GM18858 (cell line): Measurements from ENCODE around the gene FGGY.

Source experiments
- ATAC-seq: cut with Tn5 transposase; IDR thresholded peaks from one replicate; pipeline ENCODE4 v1.9.1; 2021; ENCODE audit not compliant: unreplicated experiment

The FGGY gene

GRCh38 chr1:59671066-59671952 lies 374.4 kb downstream of the FGGY start:
- ATAC-seq = no peak

GRCh38 chr1:59671953-59672305 lies 375.0 kb downstream of the FGGY start:
- ATAC-seq = no peak

DNA sequence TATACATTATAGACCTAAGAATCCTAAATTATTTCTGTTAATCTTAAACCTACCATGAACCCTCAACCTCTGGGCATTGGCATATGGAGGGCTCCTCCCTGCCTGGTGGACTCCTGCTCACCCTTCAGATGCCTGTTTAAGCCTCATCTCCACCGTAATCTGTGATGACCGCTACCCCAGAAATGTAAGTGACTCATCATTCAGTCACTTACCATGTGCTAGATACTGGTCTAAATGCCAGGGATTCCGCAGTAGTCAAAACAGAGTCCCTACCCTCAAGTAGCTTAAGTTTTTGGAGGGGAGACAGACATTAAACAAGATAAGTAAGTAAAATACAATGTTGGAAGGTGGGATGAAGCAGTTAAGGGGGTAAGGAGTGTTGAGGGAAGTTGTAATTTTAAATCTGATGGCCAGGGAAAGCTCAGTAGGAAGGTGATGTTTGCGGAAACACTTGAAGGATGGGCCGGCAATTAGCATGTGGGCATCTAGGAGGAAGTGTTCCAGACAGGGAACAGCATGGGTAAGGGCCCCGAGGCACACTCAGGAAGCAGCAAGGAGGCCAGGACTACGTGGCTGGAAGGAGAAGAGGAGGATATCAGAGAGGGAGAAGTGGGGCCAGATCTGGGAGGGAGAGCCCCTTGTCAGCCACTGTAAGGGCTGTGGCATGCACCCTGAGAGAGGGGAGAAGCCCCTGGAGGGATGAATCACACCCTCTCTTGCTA lies 376.1 kb downstream of the FGGY start:
- ATAC-seq = no peak

DNA sequence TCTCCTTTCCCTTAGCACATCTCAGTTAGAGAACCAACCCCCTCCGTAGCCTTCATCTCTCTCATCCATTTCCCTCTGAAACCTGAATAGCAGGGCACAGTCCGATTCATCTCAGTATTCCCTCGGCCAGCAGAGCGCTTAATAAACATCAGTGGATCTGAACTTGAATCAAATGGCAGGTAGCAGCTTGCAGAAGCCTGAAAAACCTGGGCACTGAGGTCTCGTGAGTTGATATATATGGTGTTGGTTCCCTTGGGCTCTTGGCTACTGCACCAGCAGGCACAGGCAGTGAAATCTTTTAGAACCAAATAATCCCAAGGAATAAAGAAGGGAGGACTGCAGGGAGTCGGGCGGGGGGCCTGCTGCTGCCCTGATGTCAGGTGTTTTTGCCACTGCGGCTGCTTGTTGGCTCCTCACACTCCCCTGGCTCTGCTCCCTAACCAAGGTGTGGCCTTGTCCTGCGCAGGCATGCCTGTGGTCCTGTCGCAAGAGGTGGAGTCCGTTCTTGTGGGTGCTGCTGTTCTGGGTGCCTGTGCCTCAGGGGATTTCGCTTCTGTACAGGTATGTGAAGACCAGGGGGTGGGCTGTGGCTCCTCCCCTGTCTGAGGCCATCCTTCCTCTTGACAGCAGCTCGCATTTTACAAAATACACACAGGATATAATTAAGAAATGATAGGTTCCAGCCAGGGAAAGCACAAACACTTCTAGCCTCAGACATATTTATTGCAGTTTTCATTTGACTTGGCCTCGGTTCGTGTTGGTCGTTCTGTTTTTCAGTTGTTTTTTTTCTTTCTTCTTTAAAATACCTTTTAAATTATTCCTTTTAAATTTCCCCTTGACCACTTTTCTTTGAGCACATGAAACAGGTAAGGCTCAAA lies 376.9 kb downstream of the FGGY start:
- no peak for ATAC-seq

GRCh38 chr1:59674595-59674994 lies 377.7 kb downstream of the FGGY start:
- no peak for ATAC-seq

- no peak for ATAC-seq
These were observed 379.0 kb downstream of the FGGY start for GRCh38 chr1:59675936-59676335.

DNA sequence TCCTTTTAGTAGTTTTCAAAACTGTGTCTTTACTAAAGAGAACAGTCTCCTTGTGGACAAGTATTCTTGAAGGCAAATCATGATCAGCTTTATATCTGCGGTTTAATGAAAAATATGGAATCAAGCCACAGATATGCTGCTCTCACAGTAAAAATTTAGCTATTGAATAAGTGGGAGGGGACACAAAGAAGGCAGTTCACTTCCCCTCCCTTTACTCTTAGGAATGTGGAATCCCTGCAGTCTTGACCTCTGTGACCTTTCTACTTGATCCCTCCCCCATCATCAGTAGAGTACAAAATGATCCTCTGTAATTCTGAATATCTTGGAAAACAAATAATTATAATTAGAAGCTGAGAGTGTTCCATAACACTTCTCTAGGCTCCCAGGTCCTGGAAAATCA lies 381.1 kb downstream of the FGGY start:
- ATAC-seq = no peak

DNA sequence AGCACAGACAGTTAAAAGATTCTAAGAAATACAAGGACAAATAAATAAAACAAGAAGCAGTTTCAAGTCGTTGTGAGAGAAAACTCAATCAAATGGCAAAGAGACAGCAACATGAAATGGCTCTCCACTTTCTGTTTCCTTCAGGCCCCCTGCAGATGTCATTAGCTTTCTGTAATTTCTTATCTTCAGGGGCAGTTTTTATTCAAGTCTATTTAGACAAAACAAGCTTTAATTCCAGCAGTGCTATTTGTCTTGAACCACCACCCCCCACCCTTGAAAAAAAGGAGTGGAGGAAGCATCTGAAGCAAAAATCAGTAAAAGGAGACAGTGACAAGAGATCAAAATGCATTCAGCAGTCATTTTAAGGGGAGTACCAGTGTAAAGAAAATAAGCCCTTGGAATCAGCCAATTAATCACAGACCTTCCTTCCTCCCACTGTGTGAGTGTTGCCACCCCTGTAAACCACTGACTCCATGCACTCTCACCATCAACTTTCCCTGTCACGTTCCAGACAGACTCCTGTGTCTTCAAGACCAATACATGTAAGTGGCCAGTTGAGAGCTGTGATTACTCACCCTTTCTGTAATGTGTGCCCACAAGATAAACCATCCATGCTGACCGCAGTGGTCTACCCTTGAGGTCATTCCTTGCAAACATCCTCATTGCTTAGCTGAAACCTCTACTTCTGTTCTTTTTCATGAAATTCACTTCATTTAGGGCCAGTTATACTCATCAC lies 381.8 kb downstream of the FGGY start:
- ATAC-seq = no peak

- ATAC-seq = no peak
These were observed 383.1 kb downstream of the FGGY start for GRCh38 chr1:59680044-59680443.

- no peak for ATAC-seq
These were observed 385.6 kb downstream of the FGGY start for GRCh38 chr1:59682396-59683080.

DNA sequence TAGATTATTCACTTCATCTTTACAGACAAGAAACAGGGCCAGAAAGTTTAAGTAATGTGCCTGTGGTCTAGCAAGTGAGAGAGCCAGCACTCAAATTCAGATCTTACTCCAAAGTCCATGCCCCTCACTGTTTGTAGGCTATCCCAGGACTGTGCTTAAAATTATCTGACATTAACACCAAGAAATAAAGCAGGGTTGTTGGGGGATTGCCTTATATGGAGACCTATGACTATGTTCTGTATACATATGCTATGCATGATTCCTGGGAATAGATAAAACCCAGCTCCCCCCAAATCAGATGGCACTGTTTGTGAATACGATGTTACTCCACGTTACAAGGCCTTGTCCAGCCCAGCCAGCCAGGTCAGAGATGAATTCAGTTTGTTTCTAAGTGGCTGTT lies 386.3 kb downstream of the FGGY start:
- ATAC-seq = no peak

- no peak for ATAC-seq
These were observed 387.8 kb downstream of the FGGY start for GRCh38 chr1:59684698-59685097.

DNA sequence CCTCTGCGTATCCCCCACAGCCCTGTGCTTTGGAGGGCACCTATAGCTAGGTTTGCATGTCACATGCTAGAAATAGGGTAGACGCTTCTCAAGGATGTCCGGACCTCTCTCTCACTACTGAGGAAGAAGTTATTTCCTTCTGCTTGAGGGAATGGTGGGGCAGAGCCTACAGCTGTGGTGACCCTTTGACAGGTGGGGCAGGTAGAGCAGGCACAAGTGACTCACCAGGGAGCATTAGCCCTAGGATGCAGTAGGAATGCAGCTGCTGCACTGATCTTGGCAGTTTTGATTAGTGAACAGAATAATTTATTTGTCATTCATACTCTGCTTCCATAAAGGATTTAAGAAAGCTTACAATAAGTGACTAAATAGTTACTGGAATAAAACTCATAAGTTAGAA lies 388.2 kb downstream of the FGGY start:
- ATAC-seq = no peak

- ATAC-seq = no peak
These were observed 388.8 kb downstream of the FGGY start for GRCh38 chr1:59685666-59686065.

- no peak for ATAC-seq
These were observed 389.3 kb downstream of the FGGY start for GRCh38 chr1:59686170-59686569.

DNA sequence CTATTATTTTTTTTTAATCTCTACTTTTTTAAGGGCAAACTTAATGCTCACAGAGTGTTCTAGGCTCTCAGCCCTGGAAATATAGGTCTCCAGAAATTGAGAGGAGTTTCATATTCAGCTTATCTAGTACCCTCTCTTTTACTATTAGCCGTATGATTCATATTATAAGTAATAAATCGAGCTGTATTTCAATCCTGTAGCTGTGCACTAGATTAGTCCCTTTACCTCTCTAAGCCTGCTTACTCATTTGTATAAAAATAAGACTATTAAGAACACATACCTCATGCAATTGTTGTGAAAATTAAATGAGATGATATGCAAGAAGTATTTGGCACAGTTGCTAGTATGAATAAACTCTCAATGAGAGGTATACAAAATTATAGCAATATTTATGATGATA lies 389.7 kb downstream of the FGGY start:
- ATAC-seq = no peak

DNA sequence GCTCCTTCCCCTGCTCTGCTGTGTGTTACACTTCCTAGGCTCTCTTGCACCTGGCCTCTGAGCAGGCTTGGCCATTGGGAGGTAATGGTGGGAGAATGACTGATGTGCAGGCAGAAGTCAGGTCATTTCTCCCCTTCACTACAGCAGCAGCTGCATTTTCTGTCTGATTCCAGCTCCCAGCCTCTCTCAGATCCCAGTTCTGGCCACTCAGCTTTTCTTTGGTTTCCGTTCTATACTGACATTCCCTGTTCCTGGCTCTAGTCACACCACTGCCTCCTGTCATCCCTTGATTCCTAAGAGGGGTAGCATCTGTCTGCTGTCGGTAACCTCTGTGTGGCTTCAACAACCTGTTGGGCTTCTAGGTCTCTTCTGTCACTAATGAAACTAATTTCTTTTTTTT lies 390.2 kb downstream of the FGGY start:
- no peak for ATAC-seq

DNA sequence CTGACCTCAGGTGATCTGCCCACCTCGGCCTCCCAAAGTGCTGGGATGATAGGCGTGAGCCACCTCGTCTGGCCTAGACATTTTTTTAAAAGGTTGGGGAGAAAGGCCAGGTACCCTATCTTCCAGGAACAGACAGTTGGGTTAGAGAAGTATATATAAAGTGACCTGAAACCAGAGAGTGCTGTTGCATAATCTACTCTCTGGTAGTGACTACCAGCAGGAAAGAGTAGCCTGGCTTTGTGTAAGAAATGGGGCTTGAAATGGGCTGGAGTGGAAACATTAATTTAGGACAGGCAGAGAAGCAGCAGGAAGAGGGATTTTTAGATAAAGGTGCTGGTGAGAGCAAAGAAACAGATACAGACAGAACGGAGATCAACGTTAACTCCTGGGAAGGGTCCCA lies 392.1 kb downstream of the FGGY start:
- ATAC-seq = no peak

- ATAC-seq = no peak
These were observed 392.8 kb downstream of the FGGY start for GRCh38 chr1:59689730-59690129.
